A549 (cell line): Measurements from ENCODE around the gene ARG2.

Source experiments
- CEBPB ChIP-seq, 2 experiments: fragments of >200 bp in 1 of 2; sonication (Bioruptor Twin) in 1 of 2; formaldehyde crosslinking in 1 of 2; IDR thresholded peaks; 2 replicates each; pipeline ENCODE4 v1.6.1; 2012 to 2016
- CTCF ChIP-seq: fragments of >200 bp; sonication (Bioruptor Twin); formaldehyde crosslinking; IDR thresholded peaks from 3 replicates; pipeline ENCODE4 v1.5.1; 2016
- EP300 ChIP-seq, 2 experiments: fragments of >200 bp; sonication (Bioruptor Twin); formaldehyde crosslinking; IDR thresholded peaks; 2 replicates in 1 of 2; 3 replicates in 1 of 2; pipeline ENCODE4 v1.6.1; 2016 to 2017
- POLR2A ChIP-seq: IDR thresholded peaks from 2 replicates; pipeline ENCODE4 v1.6.1; 2012; ENCODE audit warnings: mild to moderate bottlenecking, low read length
- POLR2AphosphoS2 ChIP-seq: conservative IDR thresholded peaks from 2 replicates; pipeline ENCODE4 v1.6.1; 2012; ENCODE audit warnings: low read length, improper control_type of control experiment, inconsistent platforms

- TF ChIP-seq POLR2AphosphoS2, result no peak
- no peak for TF ChIP-seq CEBPB (IDR thresholded peaks at IDR 0.05)
- no peak for TF ChIP-seq CTCF
- no peak for TF ChIP-seq POLR2A
- TF ChIP-seq EP300 (IDR thresholded peaks at IDR 0.05), result no peak
Observed at GRCh38 chr14:67644428-67644827, 24.7 kb downstream of the ARG2 start.
